ENCODE results near the gene OR10D3. TPM values are rescaled to one million over a fixed set of nuclear protein-coding genes. Genes with fewer than 3 reads are reported as not detected.

Gene OR10D3
- not detected for total RNA-seq

- Histone ChIP-seq H3K4me3 (no peak within 1 kb of the TSS), H3K4me1 (no peaks in the 10 kb centered on the region), H3K9me3 (no peaks in the 10 kb centered on the region), H3K36me3 (no peaks in the 10 kb centered on the region), H3K27me3 (no peaks in the 10 kb centered on the region), H3K27ac (no peak within 1 kb of the TSS)
- DNase-seq (ENCODE audit: low spot score in 2 of 2): no peak
- no peak for TF ChIP-seq EP300 (IDR thresholded peaks at IDR 0.05)
- no peak for TF ChIP-seq CTCF (IDR thresholded peaks at IDR 0.05)
- no peak for TF ChIP-seq POLR2A (IDR thresholded peaks at IDR 0.05)
- WGBS, 2 donors: 39% methylated on average over 3 of the region's 3 CpGs
These were observed at the start of gene OR10D3 for GRCh38 chr11:124183068-124183467. TSS of gene OR10D3 (plus strand) at chr11:124183345. CDS start at chr11:124185270, 1,925 bp downstream.

GRCh38 chr11:124143034-124143433 is 40.1 kb upstream of the OR10D3 start:
- Histone ChIP-seq H3K27me3 (no peaks in the 10 kb centered on the region), H3K4me1 (no peaks in the 10 kb centered on the region), H3K27ac (no peak overlapping the region), H3K36me3 (peaks cover 0 to 83% (median 0%) of the 10 kb centered on the region in 3 donors), H3K9me3 (peaks cover 0 to 8% (median 4%) of the 10 kb centered on the region in 4 donors), H3K4me3 (no peak overlapping the region)
- TF ChIP-seq CTCF (IDR thresholded peaks at IDR 0.05) (no peak), EP300 (IDR thresholded peaks at IDR 0.05) (no peak), POLR2A (IDR thresholded peaks at IDR 0.05) (no peak)
- 95 to 96% methylated on average over 2 of the region's 2 CpGs for WGBS, 2 donors
- DNase-seq (ENCODE audit: low spot score in 2 of 2): no peak

- Histone ChIP-seq H3K27me3 (no peaks in the 10 kb centered on the region), H3K27ac (no peak overlapping the region), H3K36me3 (peaks cover 0 to 36% (median 0%) of the 10 kb centered on the region in 3 donors), H3K4me1 (no peaks in the 10 kb centered on the region), H3K4me3 (no peak overlapping the region), H3K9me3 (no peaks in the 10 kb centered on the region)
- TF ChIP-seq POLR2A (IDR thresholded peaks at IDR 0.05): no peak
- TF ChIP-seq CTCF (IDR thresholded peaks at IDR 0.05): no peak
- no peak for TF ChIP-seq EP300 (IDR thresholded peaks at IDR 0.05)
- no peak for DNase-seq (ENCODE audit: low spot score in 2 of 2)
- WGBS, 2 donors: 85 to 87% methylated on average over 2 of the region's 2 CpGs
These were observed 35.2 kb upstream of the OR10D3 start for GRCh38 chr11:124147951-124148350.

- Histone ChIP-seq H3K9me3 (no peaks in the 10 kb centered on the region), H3K27me3 (no peaks in the 10 kb centered on the region), H3K4me3 (no peak overlapping the region), H3K36me3 (peaks cover 0 to 11% (median 0%) of the 10 kb centered on the region in 3 donors), H3K4me1 (no peaks in the 10 kb centered on the region), H3K27ac (no peak overlapping the region)
- no peak for TF ChIP-seq CTCF (IDR thresholded peaks at IDR 0.05)
- no peak for TF ChIP-seq POLR2A (IDR thresholded peaks at IDR 0.05)
- no peak for TF ChIP-seq EP300 (IDR thresholded peaks at IDR 0.05)
- 77% methylated on average over 5 of the region's 5 CpGs for WGBS, 2 donors
- no peak for DNase-seq (ENCODE audit: low spot score in 2 of 2)
These were observed 32.5 kb upstream of the OR10D3 start for GRCh38 chr11:124150684-124151083.

- TF ChIP-seq CTCF (IDR thresholded peaks at IDR 0.05) (no peak), EP300 (IDR thresholded peaks at IDR 0.05) (no peak), POLR2A (IDR thresholded peaks at IDR 0.05) (no peak)
- Histone ChIP-seq H3K4me1 (no peaks in the 10 kb centered on the region), H3K4me3 (no peak overlapping the region), H3K27ac (no peak overlapping the region), H3K27me3 (no peaks in the 10 kb centered on the region), H3K9me3 (no peaks in the 10 kb centered on the region), H3K36me3 (no peaks in the 10 kb centered on the region)
- 85 to 89% methylated on average over 3 of the region's 3 CpGs for WGBS, 2 donors
- DNase-seq (ENCODE audit: low spot score in 2 of 2): no peak
These were observed 30.3 kb upstream of the OR10D3 start for GRCh38 chr11:124152770-124153407.

Measured in tibial nerve (tissue), 4 donors.